Endometrial microvascular endothelial cells (primary cell): Measurements from ENCODE around the gene CBL. TPM values are rescaled to one million over a fixed set of nuclear protein-coding genes. Genes with fewer than 3 reads are reported as not detected.

Source experiments
- in situ Hi-C: cut with HindIII; loops from 2 replicates; pipeline ENCODE4 v1.10.0; 2017; ENCODE audit warnings: low sequenced_read_pairs, low pct_unique_long_range_greater_than_20kb; ENCODE audit errors: inconsistent ontology term
- total RNA-seq: library from RNA; depleted of rRNA; stranded (reverse); fragments of >200 nt; gene quantifications from one replicate; pipeline ENCODE4 v1.2.3, GENCODE V29; 2015; ENCODE audit errors: inconsistent ontology term

The CBL gene
- total RNA-seq, 1 donor from 2014 or later = 20.4 TPM

- in situ Hi-C loops = no loop called here
Observed at GRCh38 chr11:119336744-119337469, 130.8 kb downstream of the CBL start.

GRCh38 chr11:119337581-119338317, 131.6 kb downstream of the CBL start:
- in situ Hi-C loops = no loop called here

GRCh38 chr11:119338318-119338890, 132.3 kb downstream of the CBL start:
- in situ Hi-C loops = no loop called here

- in situ Hi-C loops = no loop called here
Observed at GRCh38 chr11:119338965-119339588, 132.9 kb downstream of the CBL start.

- in situ Hi-C loops = no loop called here
Observed at GRCh38 chr11:119339589-119340334, 133.6 kb downstream of the CBL start.

GRCh38 chr11:119340335-119341221, 134.4 kb downstream of the CBL start, which contains the start of gene C1QTNF5:
C1QTNF5 (minus strand) TSS chr11:119340883; CDS start chr11:119340397, 486 bp downstream.
- in situ Hi-C loops = no loop called here

GRCh38 chr11:119341222-119342022, 135.3 kb downstream of the CBL start:
- in situ Hi-C loops = no loop called here

GRCh38 chr11:119342023-119342300, 135.8 kb downstream of the CBL start:
- in situ Hi-C loops = no loop called here

GRCh38 chr11:119342362-119343130, 136.4 kb downstream of the CBL start:
- in situ Hi-C loops = no loop called here

GRCh38 chr11:119343726-119344125, 137.6 kb downstream of the CBL start:
- in situ Hi-C loops = no loop called here

- in situ Hi-C loops = no loop called here
Observed at GRCh38 chr11:119344291-119345010, 138.3 kb downstream of the CBL start.

GRCh38 chr11:119345685-119346084, 139.5 kb downstream of the CBL start:
- in situ Hi-C loops = no loop called here

GRCh38 chr11:119346605-119347004, 140.5 kb downstream of the CBL start, which contains the start of gene MFRP:
MFRP (minus strand) TSS chr11:119346705; CDS start chr11:119346513, 192 bp downstream.
- in situ Hi-C loops = no loop called here

GRCh38 chr11:119347242-119347641, 141.1 kb downstream of the CBL start:
- in situ Hi-C loops = no loop called here

- in situ Hi-C loops = no loop called here
Observed at GRCh38 chr11:119347940-119348605, 141.9 kb downstream of the CBL start.
